HG03135 (cell line): Measurements from ENCODE around the gene UBA6.
"Not testable (repeated sequence)": the region's sequence is repeated elsewhere in the genome, so short reads cannot be mapped to it uniquely, and the experiment has no call there.

ENCODE experiments used
- ATAC-seq: cut with Tn5 transposase; IDR thresholded peaks from one replicate; pipeline ENCODE4 v1.9.1; 2021; ENCODE audit warnings: mild to moderate bottlenecking, moderate library complexity; ENCODE audit not compliant: unreplicated experiment

The UBA6 gene

GRCh38 chr4:67674098-67674497, 26.9 kb downstream of the UBA6 start:
- no peak for ATAC-seq

GRCh38 chr4:67668315-67668714, 32.6 kb downstream of the UBA6 start:
- ATAC-seq: no peak

- ATAC-seq: no peak
Observed at GRCh38 chr4:67660418-67660817, 40.5 kb downstream of the UBA6 start.

GRCh38 chr4:67659065-67659464, 41.9 kb downstream of the UBA6 start:
- no peak for ATAC-seq

GRCh38 chr4:67658302-67658701, 42.7 kb downstream of the UBA6 start:
- no peak for ATAC-seq

GRCh38 chr4:67651536-67651935, 49.4 kb downstream of the UBA6 start:
- ATAC-seq: no peak

GRCh38 chr4:67638136-67638535, 62.8 kb downstream of the UBA6 start:
- no peak for ATAC-seq

GRCh38 chr4:67636978-67637377, 64.0 kb downstream of the UBA6 start:
- ATAC-seq: not testable (repeated sequence)

- no peak for ATAC-seq
Observed at GRCh38 chr4:67635331-67635730, 65.6 kb downstream of the UBA6 start.

GRCh38 chr4:67634741-67635140, 66.2 kb downstream of the UBA6 start:
- no peak for ATAC-seq

GRCh38 chr4:67632492-67632891, 68.5 kb downstream of the UBA6 start:
- no peak for ATAC-seq

GRCh38 chr4:67624939-67625338, 76.0 kb downstream of the UBA6 start:
- no peak for ATAC-seq

GRCh38 chr4:67616478-67616877, 84.5 kb downstream of the UBA6 start:
- ATAC-seq: no peak

- no peak for ATAC-seq
Observed at GRCh38 chr4:67615119-67615518, 85.8 kb downstream of the UBA6 start.

GRCh38 chr4:67614186-67614585, 86.8 kb downstream of the UBA6 start:
- ATAC-seq: no peak

- no peak for ATAC-seq
Observed at GRCh38 chr4:67608027-67608426, 92.9 kb downstream of the UBA6 start.

- ATAC-seq: no peak
Observed at GRCh38 chr4:67604749-67605148, 96.2 kb downstream of the UBA6 start.

- ATAC-seq: no peak
Observed at GRCh38 chr4:67604029-67604381, 97.0 kb downstream of the UBA6 start.

- ATAC-seq: no peak
Observed at GRCh38 chr4:67603310-67604028, 97.5 kb downstream of the UBA6 start.

- ATAC-seq: no peak
Observed at GRCh38 chr4:67593741-67594175, 107.2 kb downstream of the UBA6 start.

GRCh38 chr4:67587156-67587555, 113.8 kb downstream of the UBA6 start:
- ATAC-seq: no peak

- ATAC-seq: no peak
Observed at GRCh38 chr4:67584496-67584895, 116.5 kb downstream of the UBA6 start.

- ATAC-seq: no peak
Observed at GRCh38 chr4:67581913-67582312, 119.0 kb downstream of the UBA6 start.
